GM12801 (cell line): Measurements from ENCODE around the gene CDH22.

ENCODE experiments used
- CTCF ChIP-seq: IDR thresholded peaks from one replicate; pipeline ENCODE4 v1.5.1; 2011; ENCODE audit warnings: control low read depth; ENCODE audit not compliant: insufficient read length; ENCODE audit errors: extremely low read depth

Gene CDH22

GRCh38 chr20:46230801-46231282 lies 77.5 kb downstream of the CDH22 start:
- no peak for TF ChIP-seq CTCF

GRCh38 chr20:46230106-46230491 lies 78.2 kb downstream of the CDH22 start:
- no peak for TF ChIP-seq CTCF

- TF ChIP-seq CTCF, result no peak
Measured at GRCh38 chr20:46229478-46230105, 78.7 kb downstream of the CDH22 start.

- no peak for TF ChIP-seq CTCF
Measured at GRCh38 chr20:46228670-46229069, 79.6 kb downstream of the CDH22 start.

- TF ChIP-seq CTCF, result no peak
Measured at GRCh38 chr20:46227272-46227767, 81.0 kb downstream of the CDH22 start.

GRCh38 chr20:46226602-46227001 lies 81.7 kb downstream of the CDH22 start:
- no peak for TF ChIP-seq CTCF

GRCh38 chr20:46222521-46223007 lies 85.7 kb downstream of the CDH22 start:
- TF ChIP-seq CTCF, result no peak
